PC-9 (cell line): ENCODE data around the gene MKRN2OS. TPM values are rescaled to one million over a fixed set of nuclear protein-coding genes. Genes with fewer than 3 reads are reported as not detected.

Experiments used
- BruUV-seq: library from RNA; stranded (reverse); fragments of 400-500 nt; replicated peaks from 2 replicates; lab custom pipeline; 2021; lab: Mats Ljungman, UMichigan
- CTCF ChIA-PET: fragments of 300-600 bp; sonication (Branson Sonifier 250); formaldehyde crosslinking; loops from one replicate; lab custom pipeline; 2022; ENCODE audit warnings: antibody characterized with exemption; lab: Charles Lee
- POLR2A ChIA-PET: fragments of 300-600 bp; sonication (Branson Sonifier 250); formaldehyde crosslinking; loops from one replicate; lab custom pipeline; 2022; ENCODE audit warnings: antibody characterized with exemption; ENCODE audit not compliant: unreplicated experiment; lab: Charles Lee
- DNase-seq, 2 experiments: peaks; one replicate each; pipeline versions ENCODE4 v3.0.0 to v3.0.0-alpha.2; 2015 to 2022; ENCODE audit warnings: mixed read lengths in 1 of 2
- H2AFZ ChIP-seq: fragments of 200-600 bp; sonication (generic); 2 replicates; pipeline ENCODE4 v1.8.1; 2017; ENCODE audit warnings: antibody characterized with exemption
- H3F3A ChIP-seq: fragments of 200-600 bp; sonication (generic); 2 replicates; pipeline ENCODE4 v1.8.1; 2017; ENCODE audit warnings: antibody characterized with exemption, mild to moderate bottlenecking, low read depth; ENCODE audit not compliant: insufficient read depth
- H3K27ac ChIP-seq: fragments of 200-600 bp; sonication (generic); 2 replicates; pipeline ENCODE4 v1.6.1; 2016; ENCODE audit warnings: mixed run types
- H3K27me3 ChIP-seq: fragments of 200-600 bp; sonication (generic); 2 replicates; pipeline ENCODE4 v1.6.1; 2016; ENCODE audit warnings: low read depth, mixed run types; ENCODE audit not compliant: insufficient read depth
- H3K36me3 ChIP-seq: fragments of 200-600 bp; sonication (generic); 2 replicates; pipeline ENCODE4 v1.6.1; 2016; ENCODE audit warnings: low read depth, mixed run types
- H3K4me1 ChIP-seq: fragments of 200-600 bp; sonication (generic); replicated peaks from 2 replicates; pipeline ENCODE4 v1.6.1; 2016; ENCODE audit warnings: mixed run types; ENCODE audit not compliant: insufficient read depth
- H3K4me2 ChIP-seq: fragments of 200-600 bp; sonication (generic); 2 replicates; pipeline ENCODE4 v1.6.1; 2017; ENCODE audit warnings: mixed run types
- H3K4me3 ChIP-seq: fragments of 200-600 bp; sonication (generic); 2 replicates; pipeline ENCODE4 v1.6.1; 2016; ENCODE audit warnings: mixed run types
- H3K79me2 ChIP-seq: fragments of 200-600 bp; sonication (generic); 2 replicates; pipeline ENCODE4 v1.6.1; 2017; ENCODE audit warnings: low read depth, mixed run types
- H3K9me2 ChIP-seq: fragments of 200-600 bp; sonication (generic); 2 replicates; pipeline ENCODE4 v1.8.1; 2017; ENCODE audit warnings: mild to moderate bottlenecking; ENCODE audit not compliant: insufficient read depth
- H3K9me3 ChIP-seq: fragments of 200-600 bp; sonication (generic); 2 replicates; pipeline ENCODE4 v1.8.1; 2016; ENCODE audit warnings: low read depth; ENCODE audit not compliant: insufficient read depth
- H4K20me1 ChIP-seq: fragments of 200-600 bp; sonication (generic); 2 replicates; pipeline ENCODE4 v1.8.1; 2017; ENCODE audit not compliant: insufficient read depth
- CTCF ChIP-seq: fragments of 200-600 bp; sonication (generic); conservative IDR thresholded peaks from 2 replicates; pipeline ENCODE4 v1.6.1; 2017; ENCODE audit warnings: mixed run types, antibody characterized with exemption, mild to moderate bottlenecking, moderate library complexity
- EZH2 ChIP-seq: fragments of 200-600 bp; sonication (generic); IDR thresholded peaks from 2 replicates; pipeline ENCODE4 v1.8.0; 2017; ENCODE audit warnings: antibody characterized with exemption, low read depth
- intact Hi-C: fragments of 100-400 bp; cut with micrococcal nuclease; formaldehyde crosslinking; loops from one replicate; pipeline ENCODE4 v1.10.0; 2022; ENCODE audit not compliant: unreplicated experiment
- total RNA-seq: library from RNA; stranded (reverse); gene quantifications from 2 replicates; pipeline ENCODE4 v1.2.3, GENCODE V29; 2021

The MKRN2OS gene
- total RNA-seq, 1 experiment from 2014 or later: 6.2 TPM

DNA sequence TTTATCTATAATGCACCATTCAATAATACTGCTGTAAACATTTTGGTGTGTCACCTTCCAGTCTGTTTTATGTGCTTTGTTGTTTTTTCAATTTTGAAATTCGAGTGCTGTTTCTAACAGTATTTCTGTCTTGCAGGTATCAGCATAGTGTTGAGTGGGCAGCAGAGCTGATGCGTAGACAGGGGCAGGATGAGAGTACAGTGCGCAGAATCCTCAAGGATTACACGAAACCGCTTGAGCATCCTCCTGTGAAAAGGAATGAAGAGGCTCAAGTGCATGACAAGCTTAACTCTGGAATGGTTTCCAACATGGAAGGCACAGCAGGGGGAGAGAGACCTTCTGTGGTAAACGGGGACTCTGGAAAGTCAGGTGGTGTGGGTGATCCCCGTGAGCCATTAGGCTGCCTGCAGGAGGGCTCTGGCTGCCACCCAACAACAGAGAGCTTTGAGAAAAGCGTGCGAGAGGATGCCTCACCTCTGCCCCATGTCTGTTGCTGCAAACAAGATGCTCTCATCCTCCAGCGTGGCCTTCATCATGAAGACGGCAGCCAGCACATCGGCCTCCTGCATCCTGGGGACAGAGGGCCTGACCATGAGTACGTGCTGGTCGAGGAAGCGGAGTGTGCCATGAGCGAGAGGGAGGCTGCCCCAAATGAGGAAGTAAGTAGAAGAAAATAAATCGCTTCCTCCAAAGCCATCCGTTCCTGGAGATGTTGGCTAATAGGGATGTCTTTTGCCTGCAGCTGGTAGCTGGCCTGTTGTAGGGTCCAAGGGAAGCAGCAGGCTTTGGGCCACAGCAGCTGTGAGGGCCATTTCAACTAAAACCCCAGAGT is 42.0 kb downstream of the MKRN2OS start:
- no peak for DNase-seq
- Histone ChIP-seq H3K4me3 (no peak overlapping the region), H3K9me2 (no peaks in the 10 kb centered on the region), H4K20me1 (0 out of 2 replicates have a peak, but pooled peaks cover 3% of the 10 kb centered on the region), H3K27me3 (no peaks in the 10 kb centered on the region), H3K4me2 (no peak overlapping the region), H3K79me2 (no peaks in the 10 kb centered on the region), H3K36me3 (peaks cover 51% of the 10 kb centered on the region), H3K4me1 (peaks cover 10% of the 10 kb centered on the region; the same call in 1 of the 2 replicates), H3F3A (peaks cover 15% of the 10 kb centered on the region), H2AFZ (no peak overlapping the region), H3K9me3 (no peaks in the 10 kb centered on the region), H3K27ac (no peak overlapping the region)
- intact Hi-C loops: no loop called here
- TF ChIP-seq EZH2 (no peak), CTCF (no peak)
- POLR2A ChIA-PET: no interaction called here
- BruUV-seq: no TSS peak
- CTCF ChIA-PET: no interaction called here

- Histone ChIP-seq H2AFZ (no peak overlapping the region), H3K36me3 (peaks cover 68% of the 10 kb centered on the region), H3K9me2 (no peaks in the 10 kb centered on the region), H3K4me2 (no peak overlapping the region), H3K4me1 (no peaks in the 10 kb centered on the region), H3K27ac (no peak overlapping the region), H3K27me3 (no peaks in the 10 kb centered on the region), H3F3A (peaks cover 5% of the 10 kb centered on the region), H3K9me3 (no peaks in the 10 kb centered on the region), H3K79me2 (no peaks in the 10 kb centered on the region), H4K20me1 (no peaks in the 10 kb centered on the region), H3K4me3 (no peak overlapping the region)
- DNase-seq: no peak
- TF ChIP-seq EZH2 (no peak), CTCF (no peak)
- POLR2A ChIA-PET: no interaction called here
- CTCF ChIA-PET: no interaction called here
- no TSS peak for BruUV-seq
- intact Hi-C loops: no loop called here
These were observed 43.8 kb downstream of the MKRN2OS start for GRCh38 chr3:12501360-12502020.

GRCh38 chr3:12499474-12499873 is 45.8 kb downstream of the MKRN2OS start:
- BruUV-seq: no TSS peak
- H3K9me3 ChIP-seq: no peaks in the 10 kb centered on the region
- CTCF ChIA-PET: interaction anchor here (0.6 kb wide), 1 partner anchor 1311 kb away, joined by 3 read pairs; no protein-coding TSS in a partner anchor
- TF ChIP-seq EZH2 (no peak), CTCF (no peak)
- H3K4me2 ChIP-seq: no peak overlapping the region
- H4K20me1 ChIP-seq: no peaks in the 10 kb centered on the region
- peaks cover 70% of the 10 kb centered on the region for H3K36me3 ChIP-seq
- no peaks in the 10 kb centered on the region for H3K27me3 ChIP-seq
- H3K4me3 ChIP-seq: no peak overlapping the region
- POLR2A ChIA-PET: no interaction called here
- H3K27ac ChIP-seq: no peak overlapping the region
- no peaks in the 10 kb centered on the region for H3K4me1 ChIP-seq
- H2AFZ ChIP-seq: no peak overlapping the region
- intact Hi-C loops: no loop called here
- H3K9me2 ChIP-seq: no peaks in the 10 kb centered on the region
- no peaks in the 10 kb centered on the region; the same call in 1 of the 2 replicates for H3F3A ChIP-seq
- no peaks in the 10 kb centered on the region for H3K79me2 ChIP-seq
- DNase-seq: no peak
